Panc1 (cell line): ENCODE results near the gene GAS7. TPM values are rescaled to one million over a fixed set of nuclear protein-coding genes. Genes with fewer than 3 reads are reported as not detected.

ENCODE experiments used
- ATAC-seq: fragments of 200-7000 bp; cut with Tn5 transposase; 2 replicates; pipeline ENCODE4 v1.9.1; 2020; ENCODE audit warnings: mild to moderate bottlenecking, moderate library complexity
- BruUV-seq: library from RNA; stranded (reverse); fragments of 400-500 nt; replicated peaks from 2 replicates; lab custom pipeline; 2021; lab: Mats Ljungman, UMichigan
- CTCF ChIA-PET: fragments of 300-600 bp; sonication (Branson Sonifier 250); formaldehyde crosslinking; loops from one replicate; lab custom pipeline; 2022; ENCODE audit warnings: antibody characterized with exemption; lab: Charles Lee
- POLR2A ChIA-PET: fragments of 300-600 bp; sonication (Branson Sonifier 250); formaldehyde crosslinking; loops from one replicate; lab custom pipeline; 2022; ENCODE audit warnings: antibody characterized with exemption; lab: Charles Lee
- DNase-seq: peaks from one replicate; pipeline ENCODE4 v3.0.0-alpha.2; 2010; ENCODE audit warnings: low read depth, low spot score
- H3K27ac ChIP-seq: 2 replicates; pipeline ENCODE4 v1.5.1; 2011; ENCODE audit warnings: mild to moderate bottlenecking, low read length, inconsistent platforms
- H3K27me3 ChIP-seq: fragments of 200-500 bp; sonication (Bioruptor generic); 2 replicates; pipeline ENCODE4 v1.6.0; 2014; ENCODE audit warnings: low read length, inconsistent platforms; ENCODE audit not compliant: control insufficient read depth, insufficient read depth
- H3K36me3 ChIP-seq: fragments of 200-500 bp; sonication (Bioruptor generic); 2 replicates; pipeline ENCODE4 v1.5.1; 2014; ENCODE audit warnings: inconsistent platforms, mild to moderate bottlenecking, low read length, moderate library complexity; ENCODE audit not compliant: control insufficient read depth, insufficient read depth
- H3K4me1 ChIP-seq: 2 replicates; pipeline ENCODE4 v1.5.1; 2011; ENCODE audit warnings: inconsistent platforms, mild to moderate bottlenecking, low read length, moderate library complexity; ENCODE audit not compliant: control insufficient read depth, insufficient read depth
- H3K4me3 ChIP-seq, 2 experiments: 2 replicates each; pipeline ENCODE4 v1.5.1; 2011 to 2012; ENCODE audit warnings: low read depth in 2 of 2, low read length in 2 of 2, mild to moderate bottlenecking in 2 of 2, inconsistent platforms in 1 of 2, moderate library complexity in 1 of 2
- H3K9me3 ChIP-seq: fragments of 200-500 bp; sonication (Bioruptor generic); 2 replicates; pipeline ENCODE4 v1.5.1; 2014; ENCODE audit warnings: low read depth, mild to moderate bottlenecking, inconsistent platforms, low read length, moderate library complexity; ENCODE audit not compliant: control insufficient read depth, insufficient read depth
- CTCF ChIP-seq: fragments of 450-650 bp; IDR thresholded peaks from 2 replicates; pipeline ENCODE4 v1.5.1; 2017; ENCODE audit warnings: mild to moderate bottlenecking
- POLR2AphosphoS5 ChIP-seq: IDR thresholded peaks from 2 replicates; pipeline ENCODE4 v1.6.1; 2012; ENCODE audit warnings: mild to moderate bottlenecking, low read depth, low read length, moderate library complexity
- SIN3A ChIP-seq: IDR thresholded peaks from 2 replicates; pipeline ENCODE4 v1.6.1; 2012; ENCODE audit warnings: low read depth, mild to moderate bottlenecking, low read length, moderate library complexity, borderline replicate concordance; ENCODE audit not compliant: insufficient read depth
- TCF7L2 ChIP-seq: IDR thresholded peaks from 2 replicates; pipeline ENCODE4 v1.6.1; 2011; ENCODE audit warnings: mild to moderate bottlenecking, low read depth, low read length, inconsistent platforms
- in situ Hi-C: cut with HindIII; loops from 2 replicates; pipeline ENCODE4 v1.10.0; 2016; ENCODE audit warnings: low sequenced_read_pairs, low pct_unique_long_range_greater_than_20kb
- intact Hi-C: fragments of 100-400 bp; cut with micrococcal nuclease; formaldehyde crosslinking; loops from one replicate; pipeline ENCODE4 v1.10.0; 2022; ENCODE audit not compliant: unreplicated experiment
- total RNA-seq: library from RNA; stranded (reverse); gene quantifications from one replicate; pipeline ENCODE4 v1.2.1, GENCODE V29; 2021; ENCODE audit not compliant: unreplicated experiment
- TF ChIP-seq, protein P1 (sequence below), 2 experiments: IDR thresholded peaks; 2 replicates each; pipeline ENCODE4 v1.6.1; 2011 to 2012; ENCODE audit warnings: low read depth in 2 of 2, control low read depth in 1 of 2, low read length in 1 of 2, mild to moderate bottlenecking in 1 of 2, moderate library complexity in 1 of 2; ENCODE audit not compliant: insufficient read depth in 1 of 2

Gene GAS7
- total RNA-seq, 1 experiment from 2014 or later, result 0.05 TPM

DNA sequence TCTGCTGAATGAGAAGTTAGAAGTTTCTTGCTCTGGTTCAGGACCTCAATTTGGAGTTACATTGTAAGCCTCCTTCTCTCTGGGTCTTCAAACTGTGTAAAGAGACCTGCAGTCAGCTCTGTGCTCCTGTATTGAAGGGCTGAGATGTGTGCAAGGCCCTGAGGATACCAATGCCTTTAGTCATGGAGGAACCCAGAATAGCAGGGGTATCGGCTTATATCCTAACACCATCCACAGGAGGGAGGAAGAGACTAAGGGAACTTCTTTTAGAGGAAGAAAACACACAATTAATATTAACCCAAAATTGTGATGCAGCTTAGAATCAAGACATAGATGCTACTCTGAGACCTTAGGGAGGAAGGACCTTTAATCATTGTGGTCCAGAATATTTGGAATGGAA, 336.2 kb downstream of the GAS7 start:
- no TSS peak for BruUV-seq
- no peaks in the 10 kb centered on the region for H3K9me3 ChIP-seq
- in situ Hi-C loops (no loop called here), intact Hi-C loops (no loop called here)
- H3K36me3 ChIP-seq, result no peaks in the 10 kb centered on the region
- TF ChIP-seq, protein P1, sequence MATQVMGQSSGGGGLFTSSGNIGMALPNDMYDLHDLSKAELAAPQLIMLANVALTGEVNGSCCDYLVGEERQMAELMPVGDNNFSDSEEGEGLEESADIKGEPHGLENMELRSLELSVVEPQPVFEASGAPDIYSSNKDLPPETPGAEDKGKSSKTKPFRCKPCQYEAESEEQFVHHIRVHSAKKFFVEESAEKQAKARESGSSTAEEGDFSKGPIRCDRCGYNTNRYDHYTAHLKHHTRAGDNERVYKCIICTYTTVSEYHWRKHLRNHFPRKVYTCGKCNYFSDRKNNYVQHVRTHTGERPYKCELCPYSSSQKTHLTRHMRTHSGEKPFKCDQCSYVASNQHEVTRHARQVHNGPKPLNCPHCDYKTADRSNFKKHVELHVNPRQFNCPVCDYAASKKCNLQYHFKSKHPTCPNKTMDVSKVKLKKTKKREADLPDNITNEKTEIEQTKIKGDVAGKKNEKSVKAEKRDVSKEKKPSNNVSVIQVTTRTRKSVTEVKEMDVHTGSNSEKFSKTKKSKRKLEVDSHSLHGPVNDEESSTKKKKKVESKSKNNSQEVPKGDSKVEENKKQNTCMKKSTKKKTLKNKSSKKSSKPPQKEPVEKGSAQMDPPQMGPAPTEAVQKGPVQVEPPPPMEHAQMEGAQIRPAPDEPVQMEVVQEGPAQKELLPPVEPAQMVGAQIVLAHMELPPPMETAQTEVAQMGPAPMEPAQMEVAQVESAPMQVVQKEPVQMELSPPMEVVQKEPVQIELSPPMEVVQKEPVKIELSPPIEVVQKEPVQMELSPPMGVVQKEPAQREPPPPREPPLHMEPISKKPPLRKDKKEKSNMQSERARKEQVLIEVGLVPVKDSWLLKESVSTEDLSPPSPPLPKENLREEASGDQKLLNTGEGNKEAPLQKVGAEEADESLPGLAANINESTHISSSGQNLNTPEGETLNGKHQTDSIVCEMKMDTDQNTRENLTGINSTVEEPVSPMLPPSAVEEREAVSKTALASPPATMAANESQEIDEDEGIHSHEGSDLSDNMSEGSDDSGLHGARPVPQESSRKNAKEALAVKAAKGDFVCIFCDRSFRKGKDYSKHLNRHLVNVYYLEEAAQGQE (IDR thresholded peaks at IDR 0.05; ENCODE audit: insufficient read depth in 1 of 2, low read depth in 2 of 2, low read length in 1 of 2), result no peak
- TF ChIP-seq TCF7L2 (no peak), SIN3A (no peak), CTCF (no peak), POLR2AphosphoS5 (no peak)
- no peak for ATAC-seq
- no peak overlapping the region for H3K27ac ChIP-seq
- DNase-seq, result no peak
- ChIA-PET POLR2A (no interaction called here), CTCF (no interaction called here)
- no peaks in the 10 kb centered on the region for H3K4me1 ChIP-seq
- H3K4me3 ChIP-seq, result no peak overlapping the region
- H3K27me3 ChIP-seq, result no peaks in the 10 kb centered on the region; the same call in 1 of the 2 replicates

DNA sequence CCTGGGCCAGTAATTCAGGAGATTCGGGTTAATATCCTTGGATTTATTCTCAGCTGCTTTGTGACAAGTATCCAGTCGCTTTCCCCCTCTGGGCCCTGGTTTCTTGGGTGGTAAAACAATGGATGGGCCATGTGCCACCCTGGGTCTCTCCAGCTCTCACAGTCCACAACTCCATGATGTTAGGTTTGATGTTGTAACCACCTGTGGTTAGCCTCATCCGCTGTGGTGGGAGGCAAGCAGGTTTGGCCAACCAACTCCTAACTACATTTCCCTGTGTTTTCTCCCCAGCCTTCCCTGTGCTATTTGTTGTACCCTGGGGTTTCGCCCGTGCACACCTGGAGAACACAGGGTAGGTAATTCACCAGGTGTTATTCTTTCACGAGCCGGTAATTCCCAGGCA, 337.6 kb downstream of the GAS7 start:
- BruUV-seq, result no TSS peak
- DNase-seq, result no peak
- Histone ChIP-seq H3K27ac (no peak overlapping the region), H3K4me1 (no peaks in the 10 kb centered on the region), H3K27me3 (no peaks in the 10 kb centered on the region; the same call in 1 of the 2 replicates), H3K36me3 (no peaks in the 10 kb centered on the region), H3K9me3 (no peaks in the 10 kb centered on the region), H3K4me3 (no peak overlapping the region)
- in situ Hi-C loops (no loop called here), intact Hi-C loops (no loop called here)
- no peak for ATAC-seq
- TF ChIP-seq SIN3A (no peak), POLR2AphosphoS5 (no peak), TCF7L2 (no peak), CTCF (no peak)
- TF ChIP-seq, protein P1 (IDR thresholded peaks at IDR 0.05; ENCODE audit: insufficient read depth in 1 of 2, low read depth in 2 of 2, low read length in 1 of 2), result no peak
- POLR2A ChIA-PET, result no interaction called here
- CTCF ChIA-PET, result no interaction called here

Other genes with a start within 250 kb of the GAS7 start
- not detected for gene MYH13, start 174.4 kb upstream of the GAS7 start, total RNA-seq
- gene MYH8, start 223.3 kb upstream of the GAS7 start, total RNA-seq, result not detected